ENCODE results near the gene PTPRN2.

PTPRN2 gene

DNA sequence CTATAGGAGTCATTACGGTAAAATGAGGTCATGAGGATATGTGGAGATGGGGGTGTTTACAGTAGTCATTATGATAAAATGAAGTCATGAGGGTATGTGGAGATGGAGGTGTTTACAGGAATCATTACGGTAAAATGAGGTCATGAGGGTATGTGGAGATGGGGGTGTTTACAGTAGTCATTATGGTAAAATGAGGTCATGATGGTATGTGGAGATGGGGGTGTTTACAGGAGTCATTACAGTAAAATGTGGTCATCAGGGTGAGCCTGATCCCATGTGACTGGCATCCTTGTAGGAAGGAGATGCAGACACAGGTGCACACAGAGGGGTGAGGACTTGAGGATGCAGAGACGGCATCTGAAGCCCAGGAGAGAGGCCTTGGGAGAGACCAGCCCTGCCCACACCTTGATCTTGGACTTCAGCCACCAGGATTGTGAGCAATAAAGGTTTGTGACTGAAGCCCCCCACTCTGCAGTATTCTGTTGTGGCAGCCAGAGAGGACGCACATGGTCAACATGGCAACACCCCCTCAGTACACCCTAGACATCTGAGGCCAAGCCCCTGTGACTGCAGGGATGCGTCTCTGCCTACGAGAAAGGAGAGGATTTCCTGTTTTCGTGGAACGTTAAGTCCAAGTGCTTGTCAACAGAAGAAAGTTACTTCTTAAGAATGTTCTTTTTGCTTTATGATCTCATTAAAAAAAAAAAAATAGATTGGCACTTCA, 706.4 kb downstream of the PTPRN2 start:
- no peak for DNase-seq

DNA sequence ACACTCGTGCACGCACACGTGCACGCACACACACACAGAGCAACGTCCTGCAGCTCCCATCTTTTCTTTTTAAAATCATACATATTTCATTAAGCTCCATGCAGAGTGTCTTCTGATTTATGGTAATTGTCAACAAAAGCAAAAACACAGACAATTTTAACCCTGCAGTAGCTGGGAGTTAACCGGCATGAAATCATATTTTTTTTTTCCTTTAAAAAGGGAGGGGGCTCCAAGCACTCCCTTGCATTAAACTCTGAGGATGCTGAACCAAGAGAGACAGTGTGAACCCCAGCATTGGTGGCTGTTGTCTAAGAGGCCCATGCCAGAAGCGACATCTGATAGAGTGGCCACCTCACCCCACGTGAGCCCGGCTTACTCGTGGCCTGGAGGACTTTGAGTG, 708.2 kb downstream of the PTPRN2 start:
- no peak for DNase-seq

GRCh38 chr7:157877298-157878090, 710.1 kb downstream of the PTPRN2 start:
- no peak for DNase-seq

DNA sequence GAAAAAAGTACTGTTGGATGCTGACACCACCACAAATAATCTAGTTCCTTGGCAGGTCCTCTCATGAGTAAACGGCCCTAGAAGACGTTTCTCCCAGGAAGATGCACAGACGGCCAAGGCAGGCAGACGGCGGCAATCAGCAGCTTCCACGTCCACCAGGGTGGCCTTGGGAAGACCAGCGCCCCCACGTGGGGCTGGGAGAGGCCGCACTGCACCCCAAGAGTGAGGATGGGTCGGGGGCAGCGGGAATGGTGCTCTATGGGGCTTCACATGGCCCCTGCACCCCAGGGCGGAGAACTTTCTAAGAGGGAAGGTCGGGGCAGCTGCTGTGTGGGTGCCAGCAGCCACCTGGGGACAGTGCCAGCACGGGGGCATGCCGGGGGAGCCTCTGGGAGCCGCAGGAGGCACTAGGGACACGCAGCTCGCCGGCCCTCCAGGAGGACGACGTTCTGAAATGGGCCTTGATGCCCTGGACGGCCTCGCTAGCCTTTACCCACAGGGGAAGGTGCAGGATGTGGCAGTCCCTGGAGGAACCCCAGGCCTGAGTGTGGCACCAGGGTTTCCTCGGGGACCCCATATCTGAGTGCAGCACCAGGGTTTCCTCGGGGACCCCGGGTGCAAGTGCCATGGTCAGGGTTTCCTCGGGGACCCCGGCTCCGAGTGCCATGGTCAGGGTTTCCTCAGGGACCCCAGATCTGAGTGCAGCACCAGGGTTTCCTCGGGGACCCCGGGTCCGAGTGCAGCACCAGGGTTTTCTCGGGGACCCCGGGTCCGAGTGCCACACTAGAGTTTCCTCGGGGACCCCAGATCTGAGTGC, 710.9 kb downstream of the PTPRN2 start:
- no peak for DNase-seq

- no peak for DNase-seq
Measured at GRCh38 chr7:157875230-157876179, 712.1 kb downstream of the PTPRN2 start.

DNA sequence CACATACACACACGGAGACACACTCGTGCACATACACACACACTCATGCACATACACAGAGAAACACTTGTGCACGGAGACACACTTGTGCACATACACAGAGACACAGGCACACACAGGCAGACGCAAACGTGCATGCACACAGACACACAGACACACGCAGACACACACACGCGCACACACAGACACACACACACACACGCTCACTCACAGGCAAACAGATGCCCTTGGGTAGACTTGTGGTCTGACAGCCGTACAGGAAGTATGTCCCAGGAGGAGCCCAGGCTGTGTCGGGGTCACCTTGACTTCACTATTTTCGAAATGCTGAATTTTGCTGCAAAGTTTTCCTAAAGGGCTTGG, 712.8 kb downstream of the PTPRN2 start:
- no peak for DNase-seq

DNA sequence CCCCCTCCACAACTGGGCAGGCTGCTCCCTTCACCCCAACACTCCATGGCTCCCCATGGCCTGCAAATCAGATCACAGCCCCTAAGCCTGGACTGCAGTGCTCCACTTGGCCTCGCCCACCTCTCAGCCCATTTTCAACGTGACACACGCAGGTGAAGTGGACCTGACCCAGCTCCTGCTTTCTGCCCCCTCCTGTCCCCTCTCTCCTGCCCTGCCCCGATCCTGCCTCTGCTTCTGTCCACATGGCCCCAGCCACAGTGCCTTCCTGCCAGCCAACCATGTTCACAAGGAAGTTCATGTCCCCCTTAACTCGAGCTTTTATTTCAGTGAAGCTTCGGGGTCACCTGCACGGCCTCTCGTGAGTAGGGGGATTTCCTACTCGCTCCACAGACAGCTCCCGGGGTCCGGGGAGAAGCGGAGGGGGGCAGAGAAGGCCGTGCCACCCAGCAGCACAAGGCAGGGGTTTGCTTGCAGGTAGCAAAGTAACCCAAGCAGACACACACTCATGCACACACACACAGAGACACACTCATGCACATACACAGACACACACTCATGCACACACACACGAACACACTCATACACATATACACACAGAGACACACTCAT, 713.3 kb downstream of the PTPRN2 start:
- DNase-seq, result no peak

DNA sequence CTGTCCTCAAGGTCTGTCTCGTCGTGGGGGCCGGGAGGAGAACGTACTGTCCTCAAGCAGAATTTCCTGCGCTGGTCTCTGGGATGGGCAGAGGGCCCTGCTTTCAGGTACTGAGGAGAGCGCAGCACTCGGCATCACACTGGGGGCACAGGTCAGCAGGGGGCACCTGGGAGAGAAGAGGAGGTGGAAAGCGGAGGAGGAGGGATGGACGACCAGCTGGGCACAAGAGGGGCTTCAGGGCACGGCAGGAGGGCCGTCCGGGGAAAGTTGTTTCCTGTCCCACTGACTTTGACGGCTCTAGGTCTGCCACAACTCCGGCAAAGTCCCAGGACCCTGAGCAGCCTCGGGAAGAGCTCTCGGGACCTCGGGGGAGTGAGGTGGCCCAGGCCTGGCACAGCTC, 714.0 kb downstream of the PTPRN2 start:
- DNase-seq, result no peak

GRCh38 chr7:157873181-157873580, 714.4 kb downstream of the PTPRN2 start:
- no peak for DNase-seq

GRCh38 chr7:157872447-157872846, 715.2 kb downstream of the PTPRN2 start:
- DNase-seq, result no peak

DNA sequence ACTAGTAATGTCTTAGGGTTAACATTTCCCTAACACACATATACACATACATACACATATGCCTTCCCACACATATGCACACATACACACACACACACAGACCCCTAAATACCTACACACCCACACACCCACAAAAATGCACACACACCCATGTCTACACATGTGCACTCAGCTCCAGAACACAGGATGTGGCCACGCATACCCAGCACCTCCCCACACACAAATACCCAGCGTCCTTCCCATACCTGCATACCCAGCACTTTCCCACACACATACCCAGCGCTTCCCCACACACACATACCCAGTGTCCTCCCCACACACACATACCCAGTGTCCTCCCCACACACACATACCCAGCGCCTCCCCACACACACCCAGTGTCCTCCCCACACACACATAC, 715.9 kb downstream of the PTPRN2 start:
- DNase-seq, result no peak

GRCh38 chr7:157870644-157871290, 716.9 kb downstream of the PTPRN2 start:
- DNase-seq, result no peak

- no peak for DNase-seq
Measured at GRCh38 chr7:157869793-157870192, 717.8 kb downstream of the PTPRN2 start.

- DNase-seq, result no peak
Measured at GRCh38 chr7:157867685-157868305, 719.8 kb downstream of the PTPRN2 start.

GRCh38 chr7:157866336-157866924, 721.2 kb downstream of the PTPRN2 start:
- no peak for DNase-seq

DNA sequence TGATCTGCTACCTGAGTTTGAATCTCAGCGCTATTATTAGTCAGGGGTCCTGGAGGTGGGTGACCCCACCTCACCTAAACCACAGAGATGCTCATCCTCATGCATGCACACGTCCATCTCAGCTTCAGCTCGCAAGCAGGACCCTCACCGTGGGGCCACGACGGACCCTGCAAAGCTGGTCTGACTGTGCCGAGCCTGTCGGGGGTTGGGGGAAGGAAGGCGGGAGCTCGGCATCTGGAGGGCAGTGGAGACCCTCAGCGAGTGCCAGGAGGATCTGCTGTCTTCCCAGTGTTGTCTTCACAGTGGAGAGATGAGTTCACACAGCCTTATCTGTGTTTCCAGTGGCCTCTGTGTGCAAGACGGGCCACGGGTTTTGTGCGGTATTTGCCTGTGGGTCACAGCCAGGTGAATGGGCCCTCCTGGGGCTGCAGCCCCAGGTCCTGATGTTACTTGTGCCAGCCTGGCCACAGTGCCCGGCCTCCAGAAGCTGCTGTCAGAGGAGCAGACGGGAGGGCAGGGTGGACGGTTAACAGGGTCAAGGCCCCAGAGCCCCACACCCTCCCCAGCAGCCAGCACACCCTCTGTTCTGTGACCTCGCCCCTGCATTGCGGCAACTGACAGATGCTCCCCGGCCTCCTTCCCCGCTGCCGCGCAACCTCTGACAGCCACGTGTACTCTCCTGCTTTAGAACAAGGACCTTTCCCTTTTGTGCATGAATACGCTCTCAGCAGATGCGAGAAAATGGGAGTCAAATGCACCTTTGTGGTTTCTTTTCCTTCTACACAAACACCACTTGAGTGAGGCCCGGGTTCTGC, 722.1 kb downstream of the PTPRN2 start:
- DNase-seq, result no peak

GRCh38 chr7:157864911-157865310, 722.7 kb downstream of the PTPRN2 start:
- DNase-seq, result no peak

GRCh38 chr7:157863906-157864810, 723.5 kb downstream of the PTPRN2 start:
- no peak for DNase-seq

DNA sequence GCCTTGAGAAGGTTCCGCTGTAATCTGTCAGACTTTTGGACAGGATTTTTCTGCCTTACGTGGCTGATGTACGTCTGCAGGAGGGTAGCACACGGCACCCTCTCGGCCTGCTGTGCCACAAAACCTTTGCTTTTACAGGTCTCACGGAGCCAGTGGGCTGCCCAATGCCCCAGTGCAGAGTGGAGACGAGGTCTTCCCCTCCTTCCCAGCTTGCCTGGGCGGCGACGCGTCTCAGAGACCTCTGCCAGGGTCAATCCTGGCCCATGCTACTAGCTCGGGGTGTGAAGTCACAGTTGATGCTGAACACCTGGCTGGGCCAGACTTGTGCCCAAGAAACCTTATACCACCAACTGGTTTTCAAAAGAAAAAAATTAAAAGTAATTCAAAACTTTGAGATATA, 724.4 kb downstream of the PTPRN2 start:
- no peak for DNase-seq

All from SIG-M5 (cell line).